Measurements from ENCODE around the gene RALBP1.

RALBP1 gene

GRCh38 chr18:9552616-9553015, 77.3 kb downstream of the RALBP1 start:
- no peak for DNase-seq

- no peak for DNase-seq
Measured at GRCh38 chr18:9557250-9557943, 82.1 kb downstream of the RALBP1 start.

- no peak for DNase-seq
Measured at GRCh38 chr18:9558387-9559064, 83.2 kb downstream of the RALBP1 start.

GRCh38 chr18:9559253-9559652, 83.9 kb downstream of the RALBP1 start:
- DNase-seq, result no peak

GRCh38 chr18:9561759-9562158, 86.4 kb downstream of the RALBP1 start:
- DNase-seq, result no peak

GRCh38 chr18:9562584-9562983, 87.3 kb downstream of the RALBP1 start:
- DNase-seq, result no peak

GRCh38 chr18:9563331-9563730, 88.0 kb downstream of the RALBP1 start:
- no peak for DNase-seq

- no peak for DNase-seq
Measured at GRCh38 chr18:9565407-9565806, 90.1 kb downstream of the RALBP1 start.

- DNase-seq, result no peak
Measured at GRCh38 chr18:9568186-9568585, 92.9 kb downstream of the RALBP1 start.

GRCh38 chr18:9569178-9569577, 93.9 kb downstream of the RALBP1 start:
- DNase-seq, result no peak

GRCh38 chr18:9570255-9570654, 94.9 kb downstream of the RALBP1 start:
- no peak for DNase-seq

- DNase-seq, result no peak
Measured at GRCh38 chr18:9571546-9571945, 96.2 kb downstream of the RALBP1 start.

GRCh38 chr18:9574473-9575115, 99.3 kb downstream of the RALBP1 start:
- no peak for DNase-seq

GRCh38 chr18:9575558-9575957, 100.2 kb downstream of the RALBP1 start:
- peak; percentile 24 for DNase-seq

- DNase-seq, result no peak
Measured at GRCh38 chr18:9577361-9577760, 102.0 kb downstream of the RALBP1 start.

GRCh38 chr18:9578306-9578705, 103.0 kb downstream of the RALBP1 start:
- no peak for DNase-seq

- no peak for DNase-seq
Measured at GRCh38 chr18:9581667-9582066, 106.4 kb downstream of the RALBP1 start.

- no peak for DNase-seq
Measured at GRCh38 chr18:9586814-9587213, 111.5 kb downstream of the RALBP1 start.
